Erythroblast (primary cell): ENCODE data around the gene SLC6A15.

Source experiments
- GATA1 ChIP-seq: IDR thresholded peaks from 2 replicates; pipeline ENCODE4 v1.6.1; 2011; ENCODE audit warnings: low read depth, mild to moderate bottlenecking, control low read depth, low read length, moderate library complexity
- POLR2A ChIP-seq: IDR thresholded peaks from 2 replicates; pipeline ENCODE4 v1.6.1; 2011; ENCODE audit warnings: mild to moderate bottlenecking, low read length

GRCh38 chr12:84913129-84913515 lies 523 bp upstream of the SLC6A15 start:
- TF ChIP-seq POLR2A (no peak), GATA1 (no peak)
